HG02759 (cell line): Measurements from ENCODE around the gene MEIKIN.
"Not testable (repeated sequence)": the region's sequence is repeated elsewhere in the genome, so short reads cannot be mapped to it uniquely, and the experiment has no call there.

Source experiments
- ATAC-seq: cut with Tn5 transposase; IDR thresholded peaks from one replicate; pipeline ENCODE4 v1.9.1; 2021; ENCODE audit warnings: mild to moderate bottlenecking, moderate library complexity; ENCODE audit not compliant: unreplicated experiment

MEIKIN gene

GRCh38 chr5:131814990-131815389 lies 130.5 kb downstream of the MEIKIN start:
- no peak for ATAC-seq

- no peak for ATAC-seq
Measured at GRCh38 chr5:131812371-131813160, 132.9 kb downstream of the MEIKIN start.

GRCh38 chr5:131810510-131811249 lies 134.8 kb downstream of the MEIKIN start:
- peak; percentile 62 for ATAC-seq

- ATAC-seq, result peak; percentile 95
Measured at GRCh38 chr5:131796793-131797693, 148.4 kb downstream of the MEIKIN start, which contains the start of gene FNIP1. TSS of gene FNIP1 (minus strand) at chr5:131797017. CDS start at chr5:131796921, 96 bp downstream.

GRCh38 chr5:131795879-131796792 lies 149.3 kb downstream of the MEIKIN start:
- ATAC-seq, result peak; percentile 20

GRCh38 chr5:131795228-131795627 lies 150.2 kb downstream of the MEIKIN start:
- ATAC-seq, result no peak

- no peak for ATAC-seq
Measured at GRCh38 chr5:131794586-131794985, 150.9 kb downstream of the MEIKIN start.

- no peak for ATAC-seq
Measured at GRCh38 chr5:131792896-131793295, 152.6 kb downstream of the MEIKIN start.

GRCh38 chr5:131791866-131792265 lies 153.6 kb downstream of the MEIKIN start:
- ATAC-seq, result no peak

GRCh38 chr5:131790550-131790949 lies 154.9 kb downstream of the MEIKIN start:
- ATAC-seq, result no peak

- no peak for ATAC-seq
Measured at GRCh38 chr5:131789765-131790164, 155.7 kb downstream of the MEIKIN start.

GRCh38 chr5:131787736-131788135 lies 157.7 kb downstream of the MEIKIN start:
- ATAC-seq, result no peak

- no peak for ATAC-seq
Measured at GRCh38 chr5:131786900-131787692, 158.4 kb downstream of the MEIKIN start.

- no peak for ATAC-seq
Measured at GRCh38 chr5:131786036-131786435, 159.4 kb downstream of the MEIKIN start.

GRCh38 chr5:131783874-131784273 lies 161.6 kb downstream of the MEIKIN start:
- no peak for ATAC-seq

GRCh38 chr5:131783357-131783756 lies 162.1 kb downstream of the MEIKIN start:
- ATAC-seq, result no peak

- no peak for ATAC-seq
Measured at GRCh38 chr5:131782717-131783116, 162.7 kb downstream of the MEIKIN start.

- not testable (repeated sequence) for ATAC-seq
Measured at GRCh38 chr5:131778141-131778540, 167.3 kb downstream of the MEIKIN start.

GRCh38 chr5:131776450-131776849 lies 169.0 kb downstream of the MEIKIN start:
- no peak for ATAC-seq
